K562 (cell line): ENCODE results near the gene CCDC28B. TPM values are rescaled to one million over a fixed set of nuclear protein-coding genes. Genes with fewer than 3 reads are reported as not detected.

Source experiments
- CCAR2 ChIP-seq: fragments of 200-400 bp; formaldehyde crosslinking; IDR thresholded peaks from 2 replicates; pipeline ENCODE4 v1.6.1; 2017; ENCODE audit warnings: mild to moderate bottlenecking, low read depth, low read length
- ESRRB ChIP-seq: fragments of 250-450 bp; sonication (Bioruptor Pico); IDR thresholded peaks from 2 replicates; pipeline ENCODE4 v1.5.0; 2020; ENCODE audit warnings: mild to moderate bottlenecking, moderate library complexity, borderline replicate concordance
- HEY1 ChIP-seq: fragments of 250-450 bp; sonication (Bioruptor Pico); IDR thresholded peaks from 2 replicates; pipeline ENCODE4 v1.5.0; 2020; ENCODE audit warnings: mild to moderate bottlenecking, moderate library complexity, borderline replicate concordance
- NCOA1 ChIP-seq: fragments of 450-650 bp; IDR thresholded peaks from 2 replicates; pipeline ENCODE4 v1.6.1; 2016; ENCODE audit warnings: low read depth
- NCOR1 ChIP-seq: fragments of 450-650 bp; IDR thresholded peaks from 2 replicates; pipeline ENCODE4 v1.6.1; 2016; ENCODE audit warnings: mild to moderate bottlenecking, moderate library complexity
- NR2C1 ChIP-seq, 2 experiments: fragments of 450-650 bp; IDR thresholded peaks; 2 replicates each; pipeline ENCODE4 v1.6.1; 2017; ENCODE audit warnings: mild to moderate bottlenecking in 2 of 2, antibody characterized with exemption in 1 of 2, inconsistent platforms in 1 of 2, missing compliant biosample characterization in 1 of 2, missing genetic modification characterization in 1 of 2
- PHB2 ChIP-seq: fragments of 450-650 bp; IDR thresholded peaks from 2 replicates; pipeline ENCODE4 v1.6.1; 2017; ENCODE audit warnings: low read depth
- POLR3G ChIP-seq: IDR thresholded peaks from 2 replicates; pipeline ENCODE4 v1.6.1; 2011; ENCODE audit not compliant: insufficient read length, insufficient replicate concordance; ENCODE audit errors: extremely low read depth
- PRPF4 ChIP-seq: fragments of 200-400 bp; formaldehyde crosslinking; IDR thresholded peaks from one replicate; pipeline ENCODE4 v1.6.1; 2017; ENCODE audit warnings: low read length, low read depth, mild to moderate bottlenecking; ENCODE audit not compliant: insufficient read depth, poor library complexity, severe bottlenecking
- SMAD4 ChIP-seq: fragments of 250-450 bp; sonication (Bioruptor Pico); conservative IDR thresholded peaks from 2 replicates; pipeline ENCODE4 v1.8.0; 2021; ENCODE audit warnings: inconsistent platforms, mild to moderate bottlenecking, moderate library complexity
- TCF7L2 ChIP-seq: fragments of 150-350 bp; IDR thresholded peaks from 2 replicates; pipeline ENCODE4 v1.6.1; 2016; ENCODE audit warnings: low read depth, mild to moderate bottlenecking, low read length, moderate library complexity
- ZNF146 ChIP-seq: IDR thresholded peaks from one replicate; pipeline ENCODE4 v1.6.1; 2018; ENCODE audit warnings: missing compliant biosample characterization; ENCODE audit not compliant: unreplicated experiment
- ZNF174 ChIP-seq: fragments of 250-450 bp; sonication (Bioruptor Pico); IDR thresholded peaks from 2 replicates; pipeline ENCODE4 v1.4.0; 2020; ENCODE audit warnings: mild to moderate bottlenecking
- ZNF232 ChIP-seq: sonication (generic); formaldehyde crosslinking; IDR thresholded peaks from 2 replicates; pipeline ENCODE4 v1.8.0; 2022; ENCODE audit warnings: mild to moderate bottlenecking, missing genetic modification reagents
- ZNF311 ChIP-seq: fragments of 250-450 bp; sonication (Bioruptor Pico); IDR thresholded peaks from 2 replicates; pipeline ENCODE4 v1.4.0; 2020; ENCODE audit warnings: mild to moderate bottlenecking, moderate library complexity
- ZNF785 ChIP-seq: fragments of 250-450 bp; sonication (Bioruptor Pico); IDR thresholded peaks from 2 replicates; pipeline ENCODE4 v1.4.0; 2020; ENCODE audit warnings: mild to moderate bottlenecking
- polyA plus RNA-seq, 8 experiments: library from polyadenylated mRNA; depleted of rRNA in 4 of 8; stranded (reverse) in 5 of 8; unstranded in 3 of 8; fragments of >200 nt; fragmentation: Nextera tagmentation in 2 of 8; fragmentation: Illumina TruSeq in 1 of 8; extraction: Ambion mirVana in 2 of 8; extraction: Trizol in 1 of 8; gene quantifications; 2 replicates each; pipeline versions ENCODE4 v1.2.1 to v1.2.3, GENCODE V29; 2011 to 2014; ENCODE audit warnings: inconsistent platforms in 1 of 8, missing spikeins in 1 of 8
- total RNA-seq, 7 experiments: library from RNA; depleted of rRNA in 6 of 7; stranded (reverse); fragments of >200 nt in 6 of 7; fragmentation: Illumina TruSeq in 2 of 7; extraction: Trizol in 2 of 7; gene quantifications; 2 replicates each; pipeline versions ENCODE4 v1.2.1 to v1.2.3, GENCODE V29; 2011 to 2021; ENCODE audit warnings: low replicate concordance in 1 of 7
- TF ChIP-seq, protein P1 (sequence below): fragments of 250-450 bp; sonication (Bioruptor Pico); IDR thresholded peaks from 2 replicates; pipeline ENCODE4 v1.4.0; 2020; ENCODE audit warnings: mild to moderate bottlenecking
- TF ChIP-seq, protein P2 (sequence below): fragments of 450-650 bp; IDR thresholded peaks from 2 replicates; pipeline ENCODE4 v1.6.1; 2017; ENCODE audit warnings: antibody characterized with exemption, mild to moderate bottlenecking
- TF ChIP-seq, protein P3 (sequence below): sonication (generic); formaldehyde crosslinking; IDR thresholded peaks from 2 replicates; pipeline ENCODE4 v1.8.0; 2022; ENCODE audit warnings: missing genetic modification reagents, mild to moderate bottlenecking, moderate library complexity, borderline replicate concordance
- TF ChIP-seq, protein P4 (sequence below): sonication (generic); formaldehyde crosslinking; IDR thresholded peaks from 2 replicates; pipeline ENCODE4 v1.8.1; 2022; ENCODE audit warnings: missing genetic modification reagents
- TF ChIP-seq, protein P5 (sequence below): fragments of 450-650 bp; IDR thresholded peaks from 2 replicates; pipeline ENCODE4 v1.6.1; 2016; ENCODE audit warnings: missing biosample characterization, missing genetic modification characterization

Gene CCDC28B
- total and polyA plus RNA-seq, 9 of the 15 experiments (the other 6 are each of a cell fraction or from before 2014, with no cell fraction given), result 5.7 to 54.5 (median 31.7) TPM

DNA sequence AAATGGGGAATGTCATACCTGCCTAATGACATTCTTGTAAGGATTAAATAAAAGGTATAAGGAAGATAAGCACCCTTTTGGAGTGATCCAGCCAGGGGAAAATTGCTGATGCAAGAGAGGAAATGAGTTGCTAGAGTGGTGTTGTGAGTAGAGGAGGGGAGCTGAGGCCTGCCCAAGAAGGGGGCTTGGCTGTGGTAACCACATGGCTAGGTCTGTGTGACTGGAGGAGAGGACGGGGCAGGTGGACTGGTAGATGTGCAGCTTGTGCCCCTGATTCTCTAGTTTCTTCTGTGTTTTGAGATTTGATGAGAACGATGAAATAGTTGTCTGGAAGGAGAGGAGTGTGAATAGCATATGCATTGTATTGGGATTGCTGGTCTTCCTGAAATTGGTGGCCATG, 14.3 kb upstream of the CCDC28B start (continued):
- TF ChIP-seq POLR3G, result no peak
- TF ChIP-seq ZNF146 (CRISPR knock-in tag), result no peak
- TF ChIP-seq, protein P1, sequence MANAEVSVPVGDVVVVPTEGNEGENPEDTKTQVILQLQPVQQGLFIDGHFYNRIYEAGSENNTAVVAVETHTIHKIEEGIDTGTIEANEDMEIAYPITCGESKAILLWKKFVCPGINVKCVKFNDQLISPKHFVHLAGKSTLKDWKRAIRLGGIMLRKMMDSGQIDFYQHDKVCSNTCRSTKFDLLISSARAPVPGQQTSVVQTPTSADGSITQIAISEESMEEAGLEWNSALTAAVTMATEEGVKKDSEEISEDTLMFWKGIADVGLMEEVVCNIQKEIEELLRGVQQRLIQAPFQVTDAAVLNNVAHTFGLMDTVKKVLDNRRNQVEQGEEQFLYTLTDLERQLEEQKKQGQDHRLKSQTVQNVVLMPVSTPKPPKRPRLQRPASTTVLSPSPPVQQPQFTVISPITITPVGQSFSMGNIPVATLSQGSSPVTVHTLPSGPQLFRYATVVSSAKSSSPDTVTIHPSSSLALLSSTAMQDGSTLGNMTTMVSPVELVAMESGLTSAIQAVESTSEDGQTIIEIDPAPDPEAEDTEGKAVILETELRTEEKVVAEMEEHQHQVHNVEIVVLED (CRISPR knock-in tag), result no peak
- peak; percentile 55 for TF ChIP-seq SMAD4 (CRISPR knock-in tag)
- TF ChIP-seq, protein P2, sequence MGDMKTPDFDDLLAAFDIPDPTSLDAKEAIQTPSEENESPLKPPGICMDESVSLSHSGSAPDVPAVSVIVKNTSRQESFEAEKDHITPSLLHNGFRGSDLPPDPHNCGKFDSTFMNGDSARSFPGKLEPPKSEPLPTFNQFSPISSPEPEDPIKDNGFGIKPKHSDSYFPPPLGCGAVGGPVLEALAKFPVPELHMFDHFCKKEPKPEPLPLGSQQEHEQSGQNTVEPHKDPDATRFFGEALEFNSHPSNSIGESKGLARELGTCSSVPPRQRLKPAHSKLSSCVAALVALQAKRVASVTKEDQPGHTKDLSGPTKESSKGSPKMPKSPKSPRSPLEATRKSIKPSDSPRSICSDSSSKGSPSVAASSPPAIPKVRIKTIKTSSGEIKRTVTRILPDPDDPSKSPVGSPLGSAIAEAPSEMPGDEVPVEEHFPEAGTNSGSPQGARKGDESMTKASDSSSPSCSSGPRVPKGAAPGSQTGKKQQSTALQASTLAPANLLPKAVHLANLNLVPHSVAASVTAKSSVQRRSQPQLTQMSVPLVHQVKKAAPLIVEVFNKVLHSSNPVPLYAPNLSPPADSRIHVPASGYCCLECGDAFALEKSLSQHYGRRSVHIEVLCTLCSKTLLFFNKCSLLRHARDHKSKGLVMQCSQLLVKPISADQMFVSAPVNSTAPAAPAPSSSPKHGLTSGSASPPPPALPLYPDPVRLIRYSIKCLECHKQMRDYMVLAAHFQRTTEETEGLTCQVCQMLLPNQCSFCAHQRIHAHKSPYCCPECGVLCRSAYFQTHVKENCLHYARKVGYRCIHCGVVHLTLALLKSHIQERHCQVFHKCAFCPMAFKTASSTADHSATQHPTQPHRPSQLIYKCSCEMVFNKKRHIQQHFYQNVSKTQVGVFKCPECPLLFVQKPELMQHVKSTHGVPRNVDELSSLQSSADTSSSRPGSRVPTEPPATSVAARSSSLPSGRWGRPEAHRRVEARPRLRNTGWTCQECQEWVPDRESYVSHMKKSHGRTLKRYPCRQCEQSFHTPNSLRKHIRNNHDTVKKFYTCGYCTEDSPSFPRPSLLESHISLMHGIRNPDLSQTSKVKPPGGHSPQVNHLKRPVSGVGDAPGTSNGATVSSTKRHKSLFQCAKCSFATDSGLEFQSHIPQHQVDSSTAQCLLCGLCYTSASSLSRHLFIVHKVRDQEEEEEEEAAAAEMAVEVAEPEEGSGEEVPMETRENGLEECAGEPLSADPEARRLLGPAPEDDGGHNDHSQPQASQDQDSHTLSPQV, result peak; percentile 29; the same call in 1 of the 2 replicates
- TF ChIP-seq NCOA1, result no peak
- TF ChIP-seq ZNF232, result no peak
- TF ChIP-seq PHB2, result no peak
- TF ChIP-seq ZNF785 (CRISPR knock-in tag), result no peak
- 0 out of 2 replicates have a peak, but pooled peaks have one; percentile 27 for TF ChIP-seq ZNF311 (CRISPR knock-in tag)
- TF ChIP-seq PRPF4, result no peak
- TF ChIP-seq ZNF174 (CRISPR knock-in tag), result no peak
- no peak for TF ChIP-seq NCOR1
- no peak for TF ChIP-seq ESRRB (CRISPR knock-in tag)
- no peak for TF ChIP-seq CCAR2
- TF ChIP-seq, protein P3, sequence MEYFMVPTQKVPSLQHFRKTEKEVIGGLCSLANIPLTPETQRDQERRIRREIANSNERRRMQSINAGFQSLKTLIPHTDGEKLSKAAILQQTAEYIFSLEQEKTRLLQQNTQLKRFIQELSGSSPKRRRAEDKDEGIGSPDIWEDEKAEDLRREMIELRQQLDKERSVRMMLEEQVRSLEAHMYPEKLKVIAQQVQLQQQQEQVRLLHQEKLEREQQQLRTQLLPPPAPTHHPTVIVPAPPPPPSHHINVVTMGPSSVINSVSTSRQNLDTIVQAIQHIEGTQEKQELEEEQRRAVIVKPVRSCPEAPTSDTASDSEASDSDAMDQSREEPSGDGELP (CRISPR knock-in tag), result no peak
- TF ChIP-seq, protein P4, sequence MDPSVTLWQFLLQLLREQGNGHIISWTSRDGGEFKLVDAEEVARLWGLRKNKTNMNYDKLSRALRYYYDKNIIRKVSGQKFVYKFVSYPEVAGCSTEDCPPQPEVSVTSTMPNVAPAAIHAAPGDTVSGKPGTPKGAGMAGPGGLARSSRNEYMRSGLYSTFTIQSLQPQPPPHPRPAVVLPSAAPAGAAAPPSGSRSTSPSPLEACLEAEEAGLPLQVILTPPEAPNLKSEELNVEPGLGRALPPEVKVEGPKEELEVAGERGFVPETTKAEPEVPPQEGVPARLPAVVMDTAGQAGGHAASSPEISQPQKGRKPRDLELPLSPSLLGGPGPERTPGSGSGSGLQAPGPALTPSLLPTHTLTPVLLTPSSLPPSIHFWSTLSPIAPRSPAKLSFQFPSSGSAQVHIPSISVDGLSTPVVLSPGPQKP (CRISPR knock-in tag), result no peak
- TF ChIP-seq, protein P5, sequence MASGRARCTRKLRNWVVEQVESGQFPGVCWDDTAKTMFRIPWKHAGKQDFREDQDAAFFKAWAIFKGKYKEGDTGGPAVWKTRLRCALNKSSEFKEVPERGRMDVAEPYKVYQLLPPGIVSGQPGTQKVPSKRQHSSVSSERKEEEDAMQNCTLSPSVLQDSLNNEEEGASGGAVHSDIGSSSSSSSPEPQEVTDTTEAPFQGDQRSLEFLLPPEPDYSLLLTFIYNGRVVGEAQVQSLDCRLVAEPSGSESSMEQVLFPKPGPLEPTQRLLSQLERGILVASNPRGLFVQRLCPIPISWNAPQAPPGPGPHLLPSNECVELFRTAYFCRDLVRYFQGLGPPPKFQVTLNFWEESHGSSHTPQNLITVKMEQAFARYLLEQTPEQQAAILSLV (tag), result peak; percentile 67
- no peak for TF ChIP-seq TCF7L2
- no peak for TF ChIP-seq HEY1
- no peak for TF ChIP-seq NR2C1 (IDR thresholded peaks at IDR 0.05)
- 0 out of 2 replicates have a peak, but pooled peaks have one; percentile 21 for TF ChIP-seq NR2C1 (tag; IDR thresholded peaks at IDR 0.05)
